Activated T-helper 17 cell treated with anti-CD3 and anti-CD28 coated beads, Interleukin-2, amount 50 U/mL, for 72 hours (primary cell): ENCODE data around the gene SREBF1. TPM values are rescaled to one million over a fixed set of nuclear protein-coding genes. Genes with fewer than 3 reads are reported as not detected.
A peak's percentile ranks its signal among the peaks of the same experiment; 100 is the strongest.

ENCODE experiments used
- ATAC-seq: fragments of 150-1000 bp; cut with Tn5 transposase; replicated peaks from 2 replicates; pipeline ENCODE4 v1.10.0; 2021; ENCODE audit warnings: mild to moderate bottlenecking, moderate library complexity
- H3K27ac Mint-ChIP-seq: one replicate; pipeline ENCODE4 v1.8.0; 2022; ENCODE audit warnings: mixed read lengths
- H3K27me3 Mint-ChIP-seq: one replicate; pipeline ENCODE4 v1.8.0; 2022; ENCODE audit warnings: mixed read lengths
- H3K36me3 Mint-ChIP-seq: one replicate; pipeline ENCODE4 v1.8.0; 2022; ENCODE audit warnings: low read depth, mild to moderate bottlenecking, mixed read lengths
- H3K4me1 Mint-ChIP-seq: one replicate; pipeline ENCODE4 v1.8.0; 2022; ENCODE audit warnings: mixed read lengths
- H3K4me3 Mint-ChIP-seq: one replicate; pipeline ENCODE4 v1.8.0; 2022; ENCODE audit warnings: mild to moderate bottlenecking, mixed read lengths
- H3K9me3 Mint-ChIP-seq: one replicate; pipeline ENCODE4 v1.8.0; 2022; ENCODE audit warnings: mixed read lengths
- total RNA-seq, 2 donors: library from RNA; stranded (reverse); gene quantifications; one replicate each; pipeline ENCODE4 v1.2.3, GENCODE V29; 2022

Gene SREBF1
- total RNA-seq, 2 donors from 2014 or later, result 65.5 to 74.1 TPM

- ATAC-seq, result no peak
- Mint-ChIP-seq H3K9me3 (no peaks in the 10 kb centered on the region), H3K27ac (no peak overlapping the region), H3K4me1 (peaks cover 17% of the 10 kb centered on the region), H3K27me3 (no peaks in the 10 kb centered on the region), H3K4me3 (no peak overlapping the region), H3K36me3 (peaks cover 5% of the 10 kb centered on the region)
Observed at GRCh38 chr17:17795946-17796786, 40.6 kb downstream of the SREBF1 start.

- no peak for ATAC-seq
- H3K27me3 Mint-ChIP-seq, result no peaks in the 10 kb centered on the region
- H3K4me3 Mint-ChIP-seq, result no peak overlapping the region
- H3K4me1 Mint-ChIP-seq, result peaks cover 17% of the 10 kb centered on the region
- H3K27ac Mint-ChIP-seq, result no peak overlapping the region
- H3K9me3 Mint-ChIP-seq, result no peaks in the 10 kb centered on the region
- peaks cover 5% of the 10 kb centered on the region for H3K36me3 Mint-ChIP-seq
Observed at GRCh38 chr17:17795296-17795695, 41.5 kb downstream of the SREBF1 start.

GRCh38 chr17:17794382-17794781 is 42.4 kb downstream of the SREBF1 start:
- H3K36me3 Mint-ChIP-seq, result peaks cover 5% of the 10 kb centered on the region
- peaks cover 17% of the 10 kb centered on the region for H3K4me1 Mint-ChIP-seq
- no peak for ATAC-seq
- H3K27me3 Mint-ChIP-seq, result no peaks in the 10 kb centered on the region
- H3K4me3 Mint-ChIP-seq, result no peak overlapping the region
- no peak overlapping the region for H3K27ac Mint-ChIP-seq
- no peaks in the 10 kb centered on the region for H3K9me3 Mint-ChIP-seq

GRCh38 chr17:17793378-17794214 is 43.2 kb downstream of the SREBF1 start:
- H3K36me3 Mint-ChIP-seq, result peaks cover 5% of the 10 kb centered on the region
- peak overlapping the region; percentile 75 for H3K27ac Mint-ChIP-seq
- H3K4me1 Mint-ChIP-seq, result peaks cover 17% of the 10 kb centered on the region
- H3K4me3 Mint-ChIP-seq, result peak overlapping the region; percentile 53
- H3K9me3 Mint-ChIP-seq, result no peaks in the 10 kb centered on the region
- ATAC-seq, result no peak
- no peaks in the 10 kb centered on the region for H3K27me3 Mint-ChIP-seq

GRCh38 chr17:17792551-17793377 is 44.0 kb downstream of the SREBF1 start:
- Mint-ChIP-seq H3K27me3 (no peaks in the 10 kb centered on the region), H3K27ac (peak overlapping the region; percentile 66)

GRCh38 chr17:17792037-17792550 is 44.7 kb downstream of the SREBF1 start:
- no peak for ATAC-seq
- Mint-ChIP-seq H3K27me3 (no peaks in the 10 kb centered on the region), H3K4me3 (peak overlapping the region; percentile 53), H3K36me3 (peaks cover 5% of the 10 kb centered on the region), H3K4me1 (peaks cover 17% of the 10 kb centered on the region), H3K9me3 (no peaks in the 10 kb centered on the region), H3K27ac (peak overlapping the region; percentile 66)

More at GRCh38 chr17:17792551-17793377, 44.0 kb downstream of the SREBF1 start:
- Mint-ChIP-seq H3K4me3 (peak overlapping the region; percentile 53), H3K4me1 (peaks cover 17% of the 10 kb centered on the region), H3K9me3 (no peaks in the 10 kb centered on the region), H3K36me3 (peaks cover 5% of the 10 kb centered on the region)
- ATAC-seq, result peak; percentile 89

- H3K27me3 Mint-ChIP-seq, result no peaks in the 10 kb centered on the region
Observed at GRCh38 chr17:17790637-17791464, 45.9 kb downstream of the SREBF1 start.

GRCh38 chr17:17789828-17790636 is 46.8 kb downstream of the SREBF1 start:
- no peak for ATAC-seq
- Mint-ChIP-seq H3K9me3 (no peaks in the 10 kb centered on the region), H3K36me3 (peaks cover 5% of the 10 kb centered on the region), H3K4me1 (peaks cover 17% of the 10 kb centered on the region), H3K27me3 (no peaks in the 10 kb centered on the region), H3K4me3 (no peak overlapping the region), H3K27ac (peak overlapping the region; percentile 32)

More at GRCh38 chr17:17790637-17791464, 45.9 kb downstream of the SREBF1 start:
- no peak for ATAC-seq
- H3K27ac Mint-ChIP-seq, result no peak overlapping the region
- peaks cover 5% of the 10 kb centered on the region for H3K36me3 Mint-ChIP-seq
- peaks cover 17% of the 10 kb centered on the region for H3K4me1 Mint-ChIP-seq
- H3K4me3 Mint-ChIP-seq, result no peak overlapping the region
- H3K9me3 Mint-ChIP-seq, result no peaks in the 10 kb centered on the region

- no peaks in the 10 kb centered on the region for H3K27me3 Mint-ChIP-seq
- no peak for ATAC-seq
- peaks cover 17% of the 10 kb centered on the region for H3K4me1 Mint-ChIP-seq
- no peak overlapping the region for H3K4me3 Mint-ChIP-seq
- H3K27ac Mint-ChIP-seq, result peak overlapping the region; percentile 32
- H3K9me3 Mint-ChIP-seq, result no peaks in the 10 kb centered on the region
- peaks cover 5% of the 10 kb centered on the region for H3K36me3 Mint-ChIP-seq
Observed at GRCh38 chr17:17789410-17789809, 47.4 kb downstream of the SREBF1 start.

GRCh38 chr17:17788967-17789366 is 47.8 kb downstream of the SREBF1 start:
- Mint-ChIP-seq H3K4me1 (peaks cover 15% of the 10 kb centered on the region), H3K9me3 (no peaks in the 10 kb centered on the region), H3K4me3 (no peak overlapping the region), H3K27me3 (no peaks in the 10 kb centered on the region), H3K36me3 (peaks cover 3% of the 10 kb centered on the region), H3K27ac (no peak overlapping the region)
- no peak for ATAC-seq

GRCh38 chr17:17787568-17787967 is 49.2 kb downstream of the SREBF1 start:
- Mint-ChIP-seq H3K4me3 (no peak overlapping the region), H3K4me1 (peaks cover 5% of the 10 kb centered on the region), H3K9me3 (no peaks in the 10 kb centered on the region), H3K27ac (no peak overlapping the region), H3K36me3 (no peaks in the 10 kb centered on the region), H3K27me3 (no peaks in the 10 kb centered on the region)
- no peak for ATAC-seq

GRCh38 chr17:17786998-17787397 is 49.8 kb downstream of the SREBF1 start:
- no peak overlapping the region for H3K4me3 Mint-ChIP-seq

GRCh38 chr17:17785407-17785806 is 51.4 kb downstream of the SREBF1 start:
- Mint-ChIP-seq H3K36me3 (no peaks in the 10 kb centered on the region), H3K9me3 (no peaks in the 10 kb centered on the region), H3K27ac (no peak overlapping the region), H3K27me3 (no peaks in the 10 kb centered on the region), H3K4me3 (no peak overlapping the region), H3K4me1 (no peaks in the 10 kb centered on the region)
- no peak for ATAC-seq

More at GRCh38 chr17:17786998-17787397, 49.8 kb downstream of the SREBF1 start:
- H3K4me1 Mint-ChIP-seq, result peaks cover 3% of the 10 kb centered on the region
- H3K36me3 Mint-ChIP-seq, result no peaks in the 10 kb centered on the region
- no peak overlapping the region for H3K27ac Mint-ChIP-seq
- no peaks in the 10 kb centered on the region for H3K27me3 Mint-ChIP-seq
- H3K9me3 Mint-ChIP-seq, result no peaks in the 10 kb centered on the region
- ATAC-seq, result no peak
